ENCODE data around the gene KIF26B. TPM values are rescaled to one million over a fixed set of nuclear protein-coding genes. Genes with fewer than 3 reads are reported as not detected.

The KIF26B gene
- total and polyA plus RNA-seq, 10 of the 15 experiments (the other 5 are each of a cell fraction or from before 2014, with no cell fraction given), result 0.35 to 11.6 (median 2.2) TPM

GRCh38 chr1:245587435-245588115 lies 432.8 kb downstream of the KIF26B start:
- FAIRE-seq, result no peak
- WGBS (ENCODE audit: insufficient coverage, insufficient replicate concordance, low lambda C conversion rate, missing lambda C conversion rate), result 30% methylated on average over 11 of the region's 11 CpGs
- Histone ChIP-seq H3K9ac (ENCODE audit: control insufficient read depth, insufficient read depth, low read length) (no peak overlapping the region), H3K79me2 (ENCODE audit: control insufficient read depth, insufficient read depth, low read length) (no peaks in the 10 kb centered on the region), H3K27me3 (replicated peaks in 1 of 2; ENCODE audit: control insufficient read depth in 2 of 2, insufficient read depth in 2 of 2, low read length in 1 of 2) (no peaks in the 10 kb centered on the region; a peak in 1 of 4 replicates), H3K4me3 (no peak overlapping the region), H3K9me3 (replicated peaks; ENCODE audit: control insufficient read depth, insufficient read depth, low read length) (no peaks in the 10 kb centered on the region; the same call in 2 of the 3 replicates), H4K20me1 (ENCODE audit: control insufficient read depth, insufficient read depth) (no peaks in the 10 kb centered on the region), H3K4me2 (ENCODE audit: control insufficient read depth, insufficient read depth) (no peak overlapping the region), H3K27ac (ENCODE audit: control insufficient read depth, insufficient read depth) (no peak overlapping the region), H3K4me1 (ENCODE audit: control insufficient read depth, insufficient read depth, low read length) (no peaks in the 10 kb centered on the region), H2AFZ (ENCODE audit: control insufficient read depth, low read depth, low read length) (no peak overlapping the region), H3K36me3 (ENCODE audit: control insufficient read depth in 2 of 2, insufficient read depth in 2 of 2, low read length in 1 of 2) (no peaks in the 10 kb centered on the region)
- ChIA-PET CTCF (no interaction called here), POLR2A (no interaction called here), RAD21 (ENCODE audit: unreplicated experiment) (no interaction called here), SMC1A (ENCODE audit: uncharacterized antibody, unreplicated experiment) (no interaction called here)
- no peak for DNase-seq (ENCODE audit: low read depth, low spot score)
- TF ChIP-seq NBN (IDR thresholded peaks at IDR 0.05), result no peak
- TF ChIP-seq IKZF1 (conservative IDR thresholded peaks at IDR 0.05), result no peak
- no peak for TF ChIP-seq CHD1 (IDR thresholded peaks at IDR 0.05; ENCODE audit: low read depth, low read length)
- TF ChIP-seq BRCA1 (IDR thresholded peaks at IDR 0.05; ENCODE audit: low read depth, low read length), result no peak
- no peak for TF ChIP-seq ZBTB40 (IDR thresholded peaks at IDR 0.05; ENCODE audit: borderline replicate concordance)
- TF ChIP-seq TARDBP (IDR thresholded peaks at IDR 0.05; ENCODE audit: borderline replicate concordance), result no peak
- TF ChIP-seq MXI1 (IDR thresholded peaks at IDR 0.05; ENCODE audit: low read depth, low read length), result no peak
- TF ChIP-seq EGR1 (IDR thresholded peaks at IDR 0.05; ENCODE audit: borderline replicate concordance in 1 of 2, low read depth in 2 of 2, low read length in 2 of 2), result no peak
- intact Hi-C loops (cut with micrococcal nuclease; ENCODE audit: unreplicated experiment) (no loop called here), in situ Hi-C loops (cut with MboI) (no loop called here)
- no peak for ATAC-seq
- no TSS peak for BruUV-seq (replicated peaks)
